H1 (cell line): ENCODE data around the gene COA4. TPM values are rescaled to one million over a fixed set of nuclear protein-coding genes. Genes with fewer than 3 reads are reported as not detected.

Experiments
- CTCF ChIA-PET: fragments of 300-600 bp; sonication (Branson Sonifier 250); formaldehyde crosslinking; loops from one replicate; lab custom pipeline; 2021; ENCODE audit not compliant: partially characterized antibody; lab: Charles Lee
- POLR2A ChIA-PET: fragments of 300-600 bp; sonication (Branson Sonifier 250); formaldehyde crosslinking; loops from one replicate; lab custom pipeline; 2021; ENCODE audit warnings: inconsistent platforms; ENCODE audit not compliant: partially characterized antibody; lab: Charles Lee
- DNase-seq, 2 experiments: peaks; one replicate each; pipeline versions ENCODE4 v3.0.0 to v3.0.0-alpha.2; 2010 to 2022; ENCODE audit warnings: low spot score in 2 of 2, low read depth in 1 of 2, mixed read lengths in 1 of 2
- FAIRE-seq: peaks from 2 replicates; lab custom pipeline; 2011; peaks lifted over from hg19 to GRCh38; lab: Jason Lieb, UNC
- H2AFZ ChIP-seq: 2 replicates; pipeline ENCODE4 v1.8.1; 2012; ENCODE audit warnings: low read length, inconsistent platforms
- H2AK5ac ChIP-seq: 2 replicates; pipeline ENCODE4 v1.6.1; 2013; ENCODE audit warnings: low read depth, low read length
- H2BK120ac ChIP-seq: replicated peaks from 2 replicates; pipeline ENCODE3; 2013; ENCODE audit warnings: low read depth, low read length, inconsistent platforms
- H2BK12ac ChIP-seq: 2 replicates; pipeline ENCODE4 v1.6.1; 2013; ENCODE audit warnings: low read depth, low read length
- H2BK15ac ChIP-seq: 2 replicates; pipeline ENCODE4 v1.6.1; 2013; ENCODE audit warnings: low read length
- H2BK20ac ChIP-seq: 2 replicates; pipeline ENCODE4 v1.6.1; 2013; ENCODE audit warnings: low read length
- H2BK5ac ChIP-seq: 2 replicates; pipeline ENCODE4 v1.6.1; 2013; ENCODE audit warnings: low read depth, low read length
- H3K14ac ChIP-seq: 2 replicates; pipeline ENCODE4 v1.6.1; 2013; ENCODE audit warnings: inconsistent platforms; ENCODE audit not compliant: insufficient read length
- H3K18ac ChIP-seq: 2 replicates; pipeline ENCODE4 v1.6.1; 2013; ENCODE audit warnings: low read length; ENCODE audit errors: extremely low read depth
- H3K23ac ChIP-seq: 2 replicates; pipeline ENCODE4 v1.6.1; 2013; ENCODE audit warnings: inconsistent platforms; ENCODE audit not compliant: insufficient read length
- H3K23me2 ChIP-seq: 2 replicates; pipeline ENCODE4 v1.6.1; 2013; ENCODE audit warnings: low read depth, low read length
- H3K27ac ChIP-seq: 2 replicates; pipeline ENCODE4 v1.6.1; 2011; ENCODE audit warnings: low read depth, low read length, inconsistent platforms
- H3K27me3 ChIP-seq, 4 experiments: replicated peaks in 1 of 4; 1 replicate in 1 of 4; 2 replicates in 3 of 4; pipeline versions ENCODE4 v1.6.1 to v1.8.1; 2011 to 2013; ENCODE audit warnings: low read length in 3 of 4, mild to moderate bottlenecking in 3 of 4, inconsistent platforms in 2 of 4, mixed read lengths in 2 of 4, moderate library complexity in 1 of 4; ENCODE audit not compliant: control insufficient read depth in 3 of 4, insufficient read depth in 3 of 4; ENCODE audit errors: extremely low read depth in 1 of 4
- H3K36me3 ChIP-seq, 4 experiments: 2 replicates each; pipeline versions ENCODE4 v1.6.1 to v1.8.1; 2011 to 2013; ENCODE audit warnings: mild to moderate bottlenecking in 4 of 4, low read length in 3 of 4, moderate library complexity in 2 of 4, control low read depth in 1 of 4, inconsistent platforms in 1 of 4; ENCODE audit not compliant: insufficient read depth in 4 of 4, control insufficient read depth in 2 of 4
- H3K4ac ChIP-seq: replicated peaks from 2 replicates; pipeline ENCODE3; 2013; ENCODE audit warnings: low read length, low read depth, mixed read lengths, inconsistent platforms; ENCODE audit not compliant: insufficient read length
- H3K4me1 ChIP-seq, 4 experiments: replicated peaks in 1 of 4; 1 replicate in 1 of 4; 2 replicates in 3 of 4; pipeline versions ENCODE4 v1.6.1 to v1.8.1; 2011 to 2013; ENCODE audit warnings: low read length in 3 of 4, inconsistent platforms in 2 of 4, mixed read lengths in 1 of 4; ENCODE audit not compliant: insufficient read depth in 4 of 4, control insufficient read depth in 3 of 4
- H3K4me2 ChIP-seq, 2 experiments: 2 replicates each; pipeline versions ENCODE4 v1.6.1 to v1.8.1; 2011 to 2013; ENCODE audit warnings: low read depth in 2 of 2, low read length in 2 of 2, control low read depth in 1 of 2, inconsistent platforms in 1 of 2, mild to moderate bottlenecking in 1 of 2; ENCODE audit not compliant: insufficient read depth in 1 of 2
- H3K4me3 ChIP-seq, 4 experiments: fragments of 200-600, 300-600 bp in 1 of 4; sonication (generic), shearing (Covaris generic), sonication (Bioruptor Twin) in 1 of 4; 2 replicates each; pipeline versions ENCODE4 v1.5.1 to v1.8.1; 2011 to 2016; ENCODE audit warnings: low read length in 4 of 4, low read depth in 3 of 4, control low read depth in 2 of 4, inconsistent platforms in 2 of 4, mild to moderate bottlenecking in 2 of 4, mixed read lengths in 1 of 4, moderate library complexity in 1 of 4; ENCODE audit not compliant: insufficient read depth in 2 of 4; ENCODE audit errors: extremely low read depth in 1 of 4
- H3K56ac ChIP-seq: replicated peaks from 2 replicates; pipeline ENCODE3; 2013; ENCODE audit warnings: low read depth, mild to moderate bottlenecking, mixed read lengths, low read length, inconsistent platforms; ENCODE audit not compliant: insufficient read length
- H3K79me1 ChIP-seq: 2 replicates; pipeline ENCODE4 v1.6.1; 2013; ENCODE audit warnings: low read depth, low read length, control low read depth
- H3K79me2 ChIP-seq, 2 experiments: 2 replicates each; pipeline versions ENCODE4 v1.6.1 to v1.8.1; 2012 to 2013; ENCODE audit warnings: low read length in 2 of 2, mild to moderate bottlenecking in 2 of 2, inconsistent platforms in 1 of 2; ENCODE audit not compliant: insufficient read depth in 2 of 2, control insufficient read depth in 1 of 2
- H3K9ac ChIP-seq, 4 experiments: replicated peaks in 1 of 4; 1 replicate in 1 of 4; 2 replicates in 3 of 4; pipeline versions ENCODE4 v1.6.1 to v1.8.1; 2011 to 2013; ENCODE audit warnings: low read depth in 3 of 4, low read length in 3 of 4, control low read depth in 2 of 4, mild to moderate bottlenecking in 2 of 4, moderate library complexity in 2 of 4, inconsistent platforms in 1 of 4; ENCODE audit errors: extremely low read depth in 1 of 4
- H3K9me3 ChIP-seq, 2 experiments: 2 replicates each; pipeline versions ENCODE4 v1.6.1 to v1.8.1; 2012 to 2013; ENCODE audit warnings: mild to moderate bottlenecking in 2 of 2, moderate library complexity in 2 of 2, control low read depth in 1 of 2, inconsistent platforms in 1 of 2, low read depth in 1 of 2, low read length in 1 of 2, mixed read lengths in 1 of 2; ENCODE audit not compliant: insufficient read depth in 2 of 2
- H4K20me1 ChIP-seq, 2 experiments: replicated peaks in 1 of 2; 2 replicates each; pipeline versions ENCODE3 to v1.8.1; 2011 to 2013; ENCODE audit warnings: inconsistent platforms in 2 of 2, low read length in 2 of 2, mild to moderate bottlenecking in 1 of 2; ENCODE audit not compliant: insufficient read depth in 2 of 2, control insufficient read depth in 1 of 2
- H4K5ac ChIP-seq: 2 replicates; pipeline ENCODE4 v1.6.1; 2013; ENCODE audit warnings: low read length, low read depth, mixed read lengths, inconsistent platforms; ENCODE audit not compliant: insufficient read length
- H4K8ac ChIP-seq: 2 replicates; pipeline ENCODE4 v1.8.0; 2013; ENCODE audit warnings: mild to moderate bottlenecking, moderate library complexity, low read length, inconsistent platforms; ENCODE audit not compliant: insufficient read depth; ENCODE audit errors: extremely low read depth
- H4K91ac ChIP-seq: replicated peaks from 2 replicates; pipeline ENCODE3; 2013; ENCODE audit warnings: low read length, mixed read lengths, inconsistent platforms; ENCODE audit not compliant: insufficient read length
- RNF2 ChIP-seq: fragments of 200-900, 300-1000 bp; sonication (generic); IDR thresholded peaks from 2 replicates; pipeline ENCODE4 v1.7.1; 2016; ENCODE audit warnings: borderline replicate concordance, low read depth, mild to moderate bottlenecking, antibody characterized with exemption, low read length; ENCODE audit not compliant: poor library complexity, severe bottlenecking; ENCODE audit errors: missing control alignments
- WGBS, 2 experiments: shearing (Covaris generic) in 1 of 2; methylation state at CpG; one replicate each; pipeline versions ENCODE4 v1.1.6 to v1.1.7; 2013 to 2015; ENCODE audit warnings: low lambda C conversion rate in 2 of 2, mixed read lengths in 2 of 2, inconsistent platforms in 1 of 2, low coverage in 1 of 2, missing lambda C conversion rate in 1 of 2; ENCODE audit not compliant: insufficient replicate concordance in 2 of 2, insufficient coverage in 1 of 2, insufficient read length in 1 of 2; ENCODE audit errors: extremely low coverage in 1 of 2, missing lambda C conversion rate in 1 of 2; 5-methylcytosine and 5-hydroxymethylcytosine counted together
- polyA plus RNA-seq, 7 experiments: library from polyadenylated mRNA; depleted of rRNA in 3 of 7; stranded (reverse) in 5 of 7; unstranded in 2 of 7; fragments of >200 nt in 5 of 7; fragments of 200-250 nt in 2 of 7; gene quantifications; 1 replicate in 5 of 7; 2 replicates in 1 of 7; 4 replicates in 1 of 7; pipeline versions ENCODE4 v1.2.1 to v1.2.3, GENCODE V29; 2011 to 2013; ENCODE audit warnings: missing spikeins in 2 of 7, mixed read lengths in 2 of 7
- total RNA-seq: library from RNA; stranded (reverse); fragmentation: NEBNext Ultra II Directional; extraction: Animal tissue kit (Norgen Biotek cat#: 25700); gene quantifications from 2 replicates; pipeline ENCODE4 v1.2.1, GENCODE V29; 2021

COA4 gene
- total and polyA plus RNA-seq, 2 of the 8 experiments (the other 6 are each of a cell fraction or from before 2014, with no cell fraction given), result 177 to 380 TPM

GRCh38 chr11:73893041-73893440 lies 16.4 kb upstream of the COA4 start:
- no peak for FAIRE-seq
- Histone ChIP-seq H3K14ac (no peak overlapping the region), H3K4me3 (no peak overlapping the region), H3K23me2 (no peaks in the 10 kb centered on the region; the same call in 1 of the 2 replicates), H4K20me1 (no peaks in the 10 kb centered on the region), H4K8ac (no peak overlapping the region), H3K23ac (no peak overlapping the region), H3K9ac (no peak overlapping the region), H3K79me2 (no peaks in the 10 kb centered on the region), H2BK5ac (no peak overlapping the region), H4K5ac (no peak overlapping the region), H3K79me1 (no peaks in the 10 kb centered on the region), H3K56ac (no peak overlapping the region), H3K27me3 (no peaks in the 10 kb centered on the region), H2BK15ac (no peak overlapping the region), H3K36me3 (peaks cover 0 to 19% (median 0%) of the 10 kb centered on the region in 4 experiments; a peak in 2 of 8 replicates), H2BK12ac (no peak overlapping the region), H3K9me3 (peaks cover 3 to 9% of the 10 kb centered on the region in 2 experiments; a peak in 1 of 4 replicates), H2BK20ac (no peak overlapping the region), H3K4me1 (no peaks in the 10 kb centered on the region), H3K4ac (no peak overlapping the region), H2AK5ac (no peak overlapping the region), H2BK120ac (no peak overlapping the region), H2AFZ (no peak overlapping the region), H3K27ac (no peak overlapping the region), H3K18ac (no peak overlapping the region), H4K91ac (no peak overlapping the region), H3K4me2 (no peak overlapping the region)
- ChIA-PET CTCF (interaction anchor here (0.9 to 1.6 kb wide), 2 partner anchors 13 to 17 kb away, joined by 3 to 7 read pairs; no protein-coding TSS in a partner anchor), POLR2A (interaction anchor here (0.7 to 2.3 kb wide), 4 partner anchors 10 to 113 kb away, joined by 3 to 7 read pairs (median 4); no protein-coding TSS in a partner anchor)
- 91% methylated on average over 3 of the region's 3 CpGs; no CpG with 5 or more reads in 1 of the 2 experiments for WGBS, 2 experiments
- no peak for TF ChIP-seq RNF2
- DNase-seq, result no peak
